A549 (cell line): ENCODE results near the gene ULK4.

ENCODE experiments used
- EHMT2 ChIP-seq: fragments of 200-600 bp; sonication (generic); IDR thresholded peaks from 2 replicates; pipeline ENCODE4 v1.6.1; 2016; ENCODE audit warnings: antibody characterized with exemption, low read depth, mild to moderate bottlenecking, moderate library complexity
- MAFK ChIP-seq: fragments of 450-650 bp; IDR thresholded peaks from 2 replicates; pipeline ENCODE4 v1.6.1; 2014; ENCODE audit not compliant: partially characterized antibody
- NPAS2 ChIP-seq: fragments of 250-450 bp; sonication (Bioruptor Pico); IDR thresholded peaks from 2 replicates; pipeline ENCODE4 v1.8.0; 2022; ENCODE audit warnings: mild to moderate bottlenecking, moderate library complexity, borderline replicate concordance
- PHF8 ChIP-seq: fragments of 200-600 bp; sonication (generic); IDR thresholded peaks from 2 replicates; pipeline ENCODE4 v1.6.1; 2016; ENCODE audit warnings: low read depth, mild to moderate bottlenecking, antibody characterized with exemption, moderate library complexity, borderline replicate concordance
- POLR2A ChIP-seq: IDR thresholded peaks from 2 replicates; pipeline ENCODE4 v1.6.1; 2012; ENCODE audit warnings: mild to moderate bottlenecking, low read length
- POLR2AphosphoS2 ChIP-seq: conservative IDR thresholded peaks from 2 replicates; pipeline ENCODE4 v1.6.1; 2012; ENCODE audit warnings: low read length, improper control_type of control experiment, inconsistent platforms
- RFX5 ChIP-seq: fragments of 450-650 bp; IDR thresholded peaks from 2 replicates; pipeline ENCODE4 v1.7.1; 2014; ENCODE audit warnings: antibody characterized with exemption, mild to moderate bottlenecking, moderate library complexity
- RNF2 ChIP-seq: fragments of 200-600 bp; sonication (generic); IDR thresholded peaks from 2 replicates; pipeline ENCODE4 v1.6.1; 2016; ENCODE audit warnings: low read depth, mild to moderate bottlenecking, antibody characterized with exemption, moderate library complexity, borderline replicate concordance
- ZC3H11A ChIP-seq: fragments of 450-650 bp; IDR thresholded peaks from 2 replicates; pipeline ENCODE4 v1.6.1; 2014; ENCODE audit warnings: antibody characterized with exemption, mild to moderate bottlenecking
- TF ChIP-seq, protein P1 (sequence below): fragments of 150-350 bp; IDR thresholded peaks from 2 replicates; pipeline ENCODE4 v1.6.1; 2014; ENCODE audit warnings: low read depth, mild to moderate bottlenecking, low read length
- TF ChIP-seq, protein P2 (sequence below): fragments of >200 bp; sonication (Bioruptor Twin); formaldehyde crosslinking; IDR thresholded peaks from 3 replicates; pipeline ENCODE4 v1.5.1; 2016
- TF ChIP-seq, protein P3 (sequence below): IDR thresholded peaks from 2 replicates; pipeline ENCODE4 v1.6.1; 2012

GRCh38 chr3:41317298-41317697 is 644.6 kb downstream of the ULK4 start:
- TF ChIP-seq, protein P1, sequence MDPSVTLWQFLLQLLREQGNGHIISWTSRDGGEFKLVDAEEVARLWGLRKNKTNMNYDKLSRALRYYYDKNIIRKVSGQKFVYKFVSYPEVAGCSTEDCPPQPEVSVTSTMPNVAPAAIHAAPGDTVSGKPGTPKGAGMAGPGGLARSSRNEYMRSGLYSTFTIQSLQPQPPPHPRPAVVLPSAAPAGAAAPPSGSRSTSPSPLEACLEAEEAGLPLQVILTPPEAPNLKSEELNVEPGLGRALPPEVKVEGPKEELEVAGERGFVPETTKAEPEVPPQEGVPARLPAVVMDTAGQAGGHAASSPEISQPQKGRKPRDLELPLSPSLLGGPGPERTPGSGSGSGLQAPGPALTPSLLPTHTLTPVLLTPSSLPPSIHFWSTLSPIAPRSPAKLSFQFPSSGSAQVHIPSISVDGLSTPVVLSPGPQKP = no peak
- TF ChIP-seq NPAS2 = no peak
- TF ChIP-seq EHMT2 = no peak
- no peak for TF ChIP-seq POLR2AphosphoS2
- TF ChIP-seq, protein P2, sequence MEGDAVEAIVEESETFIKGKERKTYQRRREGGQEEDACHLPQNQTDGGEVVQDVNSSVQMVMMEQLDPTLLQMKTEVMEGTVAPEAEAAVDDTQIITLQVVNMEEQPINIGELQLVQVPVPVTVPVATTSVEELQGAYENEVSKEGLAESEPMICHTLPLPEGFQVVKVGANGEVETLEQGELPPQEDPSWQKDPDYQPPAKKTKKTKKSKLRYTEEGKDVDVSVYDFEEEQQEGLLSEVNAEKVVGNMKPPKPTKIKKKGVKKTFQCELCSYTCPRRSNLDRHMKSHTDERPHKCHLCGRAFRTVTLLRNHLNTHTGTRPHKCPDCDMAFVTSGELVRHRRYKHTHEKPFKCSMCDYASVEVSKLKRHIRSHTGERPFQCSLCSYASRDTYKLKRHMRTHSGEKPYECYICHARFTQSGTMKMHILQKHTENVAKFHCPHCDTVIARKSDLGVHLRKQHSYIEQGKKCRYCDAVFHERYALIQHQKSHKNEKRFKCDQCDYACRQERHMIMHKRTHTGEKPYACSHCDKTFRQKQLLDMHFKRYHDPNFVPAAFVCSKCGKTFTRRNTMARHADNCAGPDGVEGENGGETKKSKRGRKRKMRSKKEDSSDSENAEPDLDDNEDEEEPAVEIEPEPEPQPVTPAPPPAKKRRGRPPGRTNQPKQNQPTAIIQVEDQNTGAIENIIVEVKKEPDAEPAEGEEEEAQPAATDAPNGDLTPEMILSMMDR = no peak
- no peak for TF ChIP-seq MAFK
- no peak for TF ChIP-seq PHF8
- TF ChIP-seq ZC3H11A = no peak
- TF ChIP-seq, protein P3, sequence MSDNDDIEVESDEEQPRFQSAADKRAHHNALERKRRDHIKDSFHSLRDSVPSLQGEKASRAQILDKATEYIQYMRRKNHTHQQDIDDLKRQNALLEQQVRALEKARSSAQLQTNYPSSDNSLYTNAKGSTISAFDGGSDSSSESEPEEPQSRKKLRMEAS = no peak
- TF ChIP-seq RFX5 = no peak
- no peak for TF ChIP-seq POLR2A
- TF ChIP-seq RNF2 = no peak
